NCI-H2171 (cell line): ENCODE results near the gene PHETA1.

ENCODE experiments used
- DNase-seq: peaks from one replicate; lab custom pipeline; 2025; lab: John Stamatoyannopoulos, UW

PHETA1 gene

DNA sequence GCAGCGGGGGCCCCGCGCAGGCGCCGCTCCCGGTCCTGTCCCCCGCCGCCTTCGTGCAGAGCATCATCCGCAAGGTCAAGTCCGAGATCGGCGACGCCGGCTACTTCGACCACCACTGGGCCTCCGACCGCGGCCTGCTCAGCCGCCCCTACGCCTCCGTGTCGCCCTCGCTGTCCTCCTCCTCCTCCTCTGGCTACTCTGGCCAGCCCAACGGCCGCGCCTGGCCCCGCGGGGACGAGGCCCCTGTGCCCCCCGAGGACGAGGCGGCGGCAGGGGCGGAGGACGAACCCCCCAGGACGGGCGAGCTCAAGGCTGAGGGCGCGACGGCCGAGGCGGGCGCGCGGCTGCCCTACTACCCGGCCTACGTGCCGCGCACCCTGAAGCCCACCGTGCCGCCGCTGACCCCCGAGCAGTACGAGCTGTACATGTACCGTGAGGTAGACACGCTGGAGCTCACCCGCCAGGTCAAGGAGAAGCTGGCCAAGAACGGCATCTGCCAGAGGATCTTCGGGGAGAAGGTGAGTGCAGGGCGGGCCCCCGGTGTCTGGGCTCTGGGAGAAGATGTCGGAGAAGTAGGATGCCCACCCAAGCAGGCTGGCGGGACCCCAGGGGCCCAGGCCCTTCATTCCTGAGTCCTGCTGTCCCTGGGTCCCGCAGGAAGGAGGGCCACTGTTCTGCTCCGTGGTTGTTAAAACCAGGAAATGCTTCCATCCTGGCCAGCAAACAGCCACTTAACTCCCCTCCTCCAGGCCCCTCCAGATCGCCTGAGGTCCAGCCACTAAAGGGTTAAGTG lies 48.4 kb downstream of the PHETA1 start:
- DNase-seq: no peak

DNA sequence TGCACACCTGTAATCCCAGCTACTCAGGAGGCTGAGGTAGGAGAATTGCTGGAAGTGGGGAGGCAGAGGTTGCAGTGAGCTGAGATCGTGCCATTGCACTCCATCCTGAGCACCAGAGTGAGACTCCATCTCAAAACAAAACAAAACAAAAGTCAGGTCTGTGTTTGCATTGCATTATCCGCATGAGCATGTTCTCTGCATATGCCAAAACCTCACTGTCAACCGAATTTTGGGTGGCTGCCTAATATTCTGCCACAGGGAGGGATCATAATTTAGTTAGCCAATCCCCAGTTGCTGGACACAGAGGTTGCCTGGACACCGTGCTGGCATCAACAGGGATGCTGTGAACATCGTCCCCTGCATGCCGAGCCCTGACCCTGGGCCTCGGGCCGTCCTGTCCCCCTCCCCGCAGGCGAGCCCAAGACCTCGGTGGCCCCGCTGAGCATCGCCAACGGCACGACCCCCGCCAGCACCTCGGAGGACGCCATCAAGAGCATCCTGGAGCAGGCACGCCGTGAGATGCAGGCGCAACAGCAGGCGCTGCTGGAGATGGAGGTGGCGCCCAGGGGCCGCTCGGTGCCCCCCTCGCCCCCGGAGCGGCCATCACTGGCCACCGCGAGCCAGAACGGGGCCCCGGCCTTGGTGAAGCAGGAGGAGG lies 49.2 kb downstream of the PHETA1 start:
- DNase-seq: no peak

DNA sequence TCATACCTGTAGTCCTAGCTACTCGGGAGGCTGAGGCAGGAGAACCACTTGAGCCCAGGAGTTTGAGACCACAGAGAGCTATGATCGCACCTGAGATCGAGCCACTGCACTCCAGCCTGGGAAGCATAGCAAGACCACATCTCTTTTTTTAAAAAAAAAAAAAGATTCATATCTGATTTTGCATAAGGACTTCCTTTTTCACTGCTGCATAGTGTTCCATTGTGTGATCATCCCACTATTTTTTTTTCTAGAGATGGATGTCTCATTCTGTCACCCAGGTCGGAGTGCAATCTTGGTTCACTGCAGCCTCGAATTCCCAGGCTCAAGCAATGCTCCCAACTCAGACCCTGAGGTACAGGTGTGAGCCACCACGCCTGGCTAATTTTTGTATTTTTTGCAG lies 50.4 kb downstream of the PHETA1 start:
- DNase-seq: no peak

DNA sequence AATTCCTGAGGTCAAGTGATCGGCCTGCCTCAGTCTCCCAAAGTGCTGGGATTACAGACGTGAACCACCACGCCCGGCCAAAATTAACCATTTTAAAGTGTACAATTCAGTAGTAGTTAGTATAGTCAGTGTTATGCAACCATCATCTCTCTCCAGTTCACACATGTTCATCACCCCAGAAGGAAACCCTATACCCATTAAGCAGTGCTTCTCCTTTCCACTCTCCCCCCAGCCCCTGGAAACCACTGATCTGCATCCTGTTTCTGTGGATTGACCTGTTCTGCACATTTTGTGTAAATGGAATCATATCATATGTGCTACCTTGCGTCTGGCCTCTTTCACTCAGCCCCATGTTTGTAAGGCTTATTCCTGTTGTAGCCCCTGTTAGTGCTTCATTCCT lies 52.2 kb downstream of the PHETA1 start:
- DNase-seq: no peak

DNA sequence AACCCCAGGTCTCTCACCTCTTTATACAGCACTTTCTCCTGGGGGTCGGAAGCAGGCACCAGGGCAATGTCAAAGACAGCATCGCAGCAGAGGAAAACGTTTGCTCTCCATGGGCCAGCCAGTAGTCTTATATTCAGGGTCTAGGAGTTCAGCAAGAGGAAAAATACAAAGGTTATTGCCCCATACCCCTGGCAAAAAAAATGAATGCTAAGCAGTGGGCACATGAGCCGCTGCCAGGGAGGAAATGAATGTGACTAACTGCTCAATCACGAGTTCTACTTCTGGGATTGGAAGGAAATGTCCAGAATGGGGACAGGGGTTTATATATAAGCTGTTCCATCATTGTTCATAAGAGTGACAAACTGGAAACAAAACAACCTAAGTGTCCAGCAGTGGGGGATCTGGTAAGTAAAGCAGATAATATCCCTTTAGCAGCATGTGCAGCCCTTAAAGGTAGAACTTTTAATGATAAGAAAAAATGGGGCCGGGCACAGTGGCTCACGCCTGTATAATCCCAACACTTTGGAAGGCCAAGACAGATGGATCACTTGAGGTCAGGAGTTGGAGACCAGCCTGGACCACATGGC lies 53.8 kb downstream of the PHETA1 start:
- no peak for DNase-seq

DNA sequence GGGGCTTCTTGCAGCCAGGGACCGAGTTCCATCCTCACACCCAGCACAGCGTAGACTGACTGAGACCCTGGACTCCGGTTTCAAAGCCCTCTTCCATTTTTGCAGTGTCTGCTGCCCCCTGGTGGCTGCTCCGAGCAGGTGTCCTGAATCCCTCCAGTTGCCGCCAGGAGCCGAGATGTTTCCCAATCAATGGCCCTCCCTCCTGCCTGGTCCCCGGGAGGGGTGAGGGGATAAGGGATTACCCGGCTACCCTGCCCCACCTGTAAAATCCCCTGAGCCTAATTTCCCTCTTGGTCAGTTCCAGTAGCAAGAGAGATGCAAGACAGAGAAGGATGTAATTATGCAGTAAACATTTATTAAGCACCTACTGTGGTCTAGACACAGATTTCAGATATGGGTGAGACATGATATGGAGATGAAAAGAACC lies 55.0 kb downstream of the PHETA1 start:
- DNase-seq: peak; percentile 61

DNA sequence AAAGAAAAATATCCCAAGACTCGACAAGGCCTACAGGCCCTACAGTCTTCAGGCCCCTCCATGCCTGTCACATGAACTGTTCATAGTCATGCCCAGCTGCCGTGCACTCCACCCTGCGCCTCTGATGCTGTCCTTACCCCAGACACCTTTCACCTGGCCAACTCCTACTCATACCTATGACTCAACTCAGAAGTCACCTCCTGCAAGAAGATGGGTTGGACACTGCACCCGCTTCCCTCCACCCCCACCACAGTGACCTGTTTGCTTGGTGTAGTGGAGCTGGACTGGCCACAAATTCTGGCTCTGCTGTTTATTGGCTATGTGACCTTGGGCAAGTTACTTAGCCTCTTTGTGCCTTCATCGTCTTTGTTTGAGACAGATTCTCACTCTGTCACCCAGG lies 56.2 kb downstream of the PHETA1 start:
- no peak for DNase-seq

DNA sequence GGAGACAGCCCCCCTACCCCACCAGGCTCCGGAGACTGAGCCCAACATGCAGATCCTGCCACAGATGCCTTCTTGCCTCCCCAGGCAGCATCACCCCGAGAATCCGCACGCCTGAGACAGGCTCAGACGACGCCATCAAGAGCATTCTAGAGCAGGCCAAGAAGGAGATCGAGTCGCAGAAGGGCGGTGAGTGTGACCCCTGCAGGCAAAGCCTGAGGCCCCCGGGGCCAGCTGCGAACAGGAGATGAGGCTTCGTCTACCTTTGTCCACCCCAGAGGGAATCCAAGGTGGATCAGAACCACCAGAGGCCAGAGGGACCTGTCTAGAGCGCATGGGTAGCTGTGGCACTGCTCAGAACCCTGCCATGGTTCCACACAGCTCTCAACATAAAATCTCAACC lies 56.9 kb downstream of the PHETA1 start:
- no peak for DNase-seq

DNA sequence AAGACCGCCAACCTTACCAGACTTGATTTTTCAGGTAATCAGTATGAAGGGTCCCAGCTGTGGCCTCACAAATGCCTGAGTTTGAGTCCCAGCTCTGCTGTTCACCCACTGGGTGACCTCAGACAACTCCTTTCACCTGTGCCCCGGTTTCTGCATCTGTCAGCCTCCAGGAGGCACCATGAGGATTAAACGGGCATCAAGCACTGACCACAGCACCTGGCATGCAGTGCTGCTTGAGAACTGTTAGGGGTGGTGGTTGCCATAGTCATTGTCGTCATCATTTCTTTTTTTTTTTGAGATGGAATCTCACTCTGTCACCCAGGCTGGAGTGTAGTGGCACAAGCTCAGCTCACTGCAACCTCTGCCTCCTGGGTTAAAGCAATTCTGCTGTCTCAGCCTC lies 57.9 kb downstream of the PHETA1 start:
- DNase-seq: no peak
